Heart left ventricle (tissue), 16 donors: ENCODE data around the gene ENTPD8. TPM values are rescaled to one million over a fixed set of nuclear protein-coding genes. Genes with fewer than 3 reads are reported as not detected.

ENCODE experiments used
- ATAC-seq, 4 donors: fragments of 200-7000 bp; cut with Tn5 transposase; one replicate each; pipeline ENCODE4 v1.9.1; 2020 to 2022; ENCODE audit warnings: moderate library complexity in 4 of 4, mild to moderate bottlenecking in 3 of 4, moderate number of reproducible peaks in 1 of 4
- DNase-seq, 5 donors: peaks; one replicate each; pipeline ENCODE4 v3.0.0-alpha.2; 2020
- H3K27ac ChIP-seq, 12 donors: fragments of 200-600 bp; sonication (generic) in 4 of 12; one replicate each; pipeline versions ENCODE4 v1.5.0 to v1.8.0; 2016 to 2022; ENCODE audit warnings: mild to moderate bottlenecking in 2 of 12
- H3K27me3 ChIP-seq, 9 donors: fragments of 200-600 bp; sonication (generic) in 2 of 9; one replicate each; pipeline versions ENCODE4 v1.5.1 to v1.8.0; 2016 to 2022; ENCODE audit warnings: mild to moderate bottlenecking in 3 of 9
- H3K36me3 ChIP-seq, 9 donors: fragments of 200-600 bp; sonication (generic) in 2 of 9; one replicate each; pipeline versions ENCODE4 v1.5.0 to v1.8.0; 2018 to 2022; ENCODE audit warnings: mild to moderate bottlenecking in 2 of 9
- H3K4me1 ChIP-seq, 12 donors: fragments of 200-600 bp; sonication (generic) in 4 of 12; one replicate each; pipeline versions ENCODE4 v1.5.0 to v1.8.0; 2016 to 2022; ENCODE audit warnings: mild to moderate bottlenecking in 3 of 12
- H3K4me3 ChIP-seq, 12 donors: fragments of 200-600 bp; sonication (generic) in 4 of 12; one replicate each; pipeline versions ENCODE4 v1.5.0 to v1.8.0; 2017 to 2022; ENCODE audit warnings: mild to moderate bottlenecking in 9 of 12, moderate library complexity in 4 of 12
- H3K9me3 ChIP-seq, 12 donors: fragments of 200-600 bp; sonication (generic) in 4 of 12; one replicate each; pipeline versions ENCODE4 v1.5.0 to v1.8.0; 2016 to 2022; ENCODE audit warnings: mild to moderate bottlenecking in 1 of 12
- CTCF ChIP-seq, 12 donors: fragments of 200-600 bp; sonication (generic) in 4 of 12; IDR thresholded peaks; one replicate each; pipeline versions ENCODE4 v1.5.0 to v1.8.0; 2018 to 2022; ENCODE audit warnings: antibody characterized with exemption in 12 of 12, mild to moderate bottlenecking in 5 of 12
- POLR2A ChIP-seq, 2 donors: fragments of 450-650 bp; IDR thresholded peaks; one replicate each; pipeline ENCODE4 v1.6.1; 2017; ENCODE audit warnings: antibody characterized with exemption in 2 of 2, mild to moderate bottlenecking in 2 of 2, moderate library complexity in 2 of 2
- WGBS, 4 donors: extraction: QIAGEN DNeasy Blood & Tissue Kit in 2 of 4; methylation state at CpG; one replicate each; pipeline versions ENCODE4 v1.1.5 to v1.1.7; 2013 to 2018; 5-methylcytosine and 5-hydroxymethylcytosine counted together
- intact Hi-C, 10 donors: fragments of 100-400 bp; cut with DNase I; formaldehyde crosslinking; loops; one replicate each; pipeline versions ENCODE4 v1.11.1 to v1.14.2; 2022
- polyA plus RNA-seq, 2 donors: library from polyadenylated mRNA; stranded (reverse); fragments of 200-250 nt; gene quantifications; one replicate each; pipeline ENCODE4 v1.2.3, GENCODE V29; 2013
- total RNA-seq, 9 donors: library from RNA; depleted of rRNA in 2 of 9; stranded (reverse); fragments of >200 nt in 2 of 9; fragmentation: NEBNext Ultra II Directional in 3 of 9; extraction: Animal tissue kit (Norgen Biotek cat#: 25700) in 3 of 9; gene quantifications; one replicate each; pipeline versions ENCODE4 v1.1.0 to v1.2.4, GENCODE V29; 2016 to 2023
- donor health status: ischemic (EF 13 %, LVEDD 7.1; RV severe dilation, severe dysfunction).
- donor health status: healthy with polysubstance abuse.
- donor health status: DM: no; HTN: yes; CAD: no.
- donor health status: DM: no; HTN: no; CAD: no.
- donor health status: ischemic (EF 25% LVEDD 6.9; RV normal size, moderate dysfunction).
- donor health status: ischemic (EF 25% LVEDD 5.7; RV mildly dilated, moderate dysfunction).
- donor health status: healthy.
- donor health status: DM: yes; HTN: yes; CAD: no.
- donor health status: ischemic (EF 35%, LVEDD 5.7; RV mildly dilated, moderate dysfunction).
- donor health status: nonischemic (EF 11% LVEDD 7.7; RV severe dilation, severe dysfunction).
- donor health status: DM: yes; HTN: yes; CAD: no.
- donor health status: PGD.
- donor health status: ischemic (EF 29% LVEDD 5.4; RV normal size, mild dysfunction).
- donor health status: nonischemic (EF 23%, LVEDD 6.1; RV moderate dilation, normal function).

Gene ENTPD8
- total and polyA plus RNA-seq, 11 donors, result not detected

GRCh38 chr9:137463931-137464290 lies 22.8 kb upstream of the ENTPD8 start:
- Histone ChIP-seq H3K4me3 (no peak overlapping the region), H3K27ac (no peak overlapping the region), H3K36me3 (peaks cover 0 to 4% (median 0%) of the 10 kb centered on the region in 9 donors), H3K27me3 (peaks cover 0 to 7% (median 0%) of the 10 kb centered on the region in 9 donors), H3K4me1 (peaks cover 3 to 27% (median 6%) of the 10 kb centered on the region in 12 donors), H3K9me3 (no peaks in the 10 kb centered on the region)
- intact Hi-C loops, result loop anchor here in 1 of 10 donors (10.0 kb wide), 1 partner anchor 59 kb away; no protein-coding TSS in a partner anchor
- ATAC-seq (no peak), DNase-seq (peak in 2 of 5 donors; percentile 17 to 19)
- 92 to 97% (median 96%) methylated on average over 15 to 18 of the region's 18 CpGs for WGBS, 4 donors
- TF ChIP-seq CTCF (IDR thresholded peaks at IDR 0.05) (no peak), POLR2A (IDR thresholded peaks at IDR 0.05) (no peak)

GRCh38 chr9:137462986-137463930 lies 22.1 kb upstream of the ENTPD8 start:
- intact Hi-C loops, result loop anchor here in 1 of 10 donors (10.0 kb wide), 1 partner anchor 58 kb away; no protein-coding TSS in a partner anchor
- WGBS, 4 donors, result 93 to 95% (median 94%) methylated on average over 17 to 30 of the region's 30 CpGs
- Histone ChIP-seq H3K4me3 (no peak overlapping the region), H3K4me1 (peaks cover 3 to 32% (median 11%) of the 10 kb centered on the region in 12 donors), H3K9me3 (no peaks in the 10 kb centered on the region), H3K27me3 (peaks cover 0 to 7% (median 0%) of the 10 kb centered on the region in 9 donors), H3K27ac (no peak overlapping the region), H3K36me3 (peaks cover 0 to 4% (median 0%) of the 10 kb centered on the region in 9 donors)
- ATAC-seq (no peak), DNase-seq (peak in 2 of 5 donors; percentile 19 to 55)
- TF ChIP-seq CTCF (IDR thresholded peaks at IDR 0.05) (no peak), POLR2A (IDR thresholded peaks at IDR 0.05) (no peak)

- no peak for TF ChIP-seq POLR2A (IDR thresholded peaks at IDR 0.05)
- TF ChIP-seq CTCF (IDR thresholded peaks at IDR 0.05), result no peak
- Histone ChIP-seq H3K27me3 (peaks cover 0 to 7% (median 0%) of the 10 kb centered on the region in 9 donors), H3K36me3 (peaks cover 0 to 4% (median 0%) of the 10 kb centered on the region in 9 donors), H3K27ac (peak overlapping the region in 1 of 12 donors; percentile 58), H3K4me3 (peak overlapping the region in 1 of 12 donors; percentile 43), H3K9me3 (no peaks in the 10 kb centered on the region), H3K4me1 (peaks cover 3 to 39% (median 14%) of the 10 kb centered on the region in 12 donors)
- DNase-seq, result peak in 2 of 5 donors; percentile 25 to 61
- WGBS, 4 donors, result 93 to 94% (median 94%) methylated on average over 22 to 25 of the region's 25 CpGs
- intact Hi-C loops, result loop anchor here in 1 of 10 donors (10.0 kb wide), 1 partner anchor 58 kb away; no protein-coding TSS in a partner anchor
- no peak for ATAC-seq
Measured at GRCh38 chr9:137462396-137462985, 21.3 kb upstream of the ENTPD8 start.
